SK-N-SH treated with all-trans-retinoic acid at 6 μM for 48 hours (cell line): ENCODE results near the gene DYNLT1.

Experiments used
- ATAC-seq: fragments of 200-7000 bp; cut with Tn5 transposase; 3 replicates; pipeline ENCODE4 v1.9.1; 2020; ENCODE audit warnings: mild to moderate bottlenecking, moderate library complexity
- ARNTL ChIP-seq: fragments of 450-650 bp; formaldehyde crosslinking; IDR thresholded peaks from 2 replicates; pipeline ENCODE4 v1.5.0; 2020; ENCODE audit warnings: low read depth, mild to moderate bottlenecking, moderate library complexity, borderline replicate concordance
- BACH2 ChIP-seq: fragments of 250-450 bp; sonication (Bioruptor Pico); IDR thresholded peaks from 2 replicates; pipeline ENCODE4 v1.9.0; 2021; ENCODE audit warnings: mild to moderate bottlenecking, borderline replicate concordance
- CREB5 ChIP-seq: fragments of 250-450 bp; sonication (Bioruptor Pico); IDR thresholded peaks from 2 replicates; pipeline ENCODE4 v1.5.1; 2020; ENCODE audit warnings: low read depth, mild to moderate bottlenecking, moderate library complexity
- CSDC2 ChIP-seq: fragments of 250-450 bp; sonication (Bioruptor Pico); IDR thresholded peaks from 2 replicates; pipeline ENCODE4 v1.5.0; 2020; ENCODE audit warnings: mild to moderate bottlenecking, moderate library complexity
- CSRNP3 ChIP-seq: fragments of 250-450 bp; sonication (Bioruptor Pico); IDR thresholded peaks from 2 replicates; pipeline ENCODE4 v1.5.1; 2021; ENCODE audit warnings: mild to moderate bottlenecking, moderate library complexity
- ESRRG ChIP-seq: fragments of 250-450 bp; sonication (Bioruptor Pico); IDR thresholded peaks from 2 replicates; pipeline ENCODE4 v1.6.1; 2021; ENCODE audit warnings: mild to moderate bottlenecking
- GLIS3 ChIP-seq: fragments of 250-450 bp; sonication (Bioruptor Pico); IDR thresholded peaks from 2 replicates; pipeline ENCODE4 v1.5.0; 2020; ENCODE audit warnings: mild to moderate bottlenecking, moderate library complexity
- ISL1 ChIP-seq: fragments of 250-450 bp; sonication (Bioruptor Pico); IDR thresholded peaks from 2 replicates; pipeline ENCODE4 v2.1.2; 2022; ENCODE audit warnings: mild to moderate bottlenecking, moderate library complexity
- OSR1 ChIP-seq: fragments of 250-450 bp; sonication (Bioruptor Pico); IDR thresholded peaks from 2 replicates; pipeline ENCODE4 v1.8.0; 2022; ENCODE audit warnings: moderate library complexity, mild to moderate bottlenecking, inconsistent platforms
- PPARA ChIP-seq: fragments of 250-450 bp; sonication (Bioruptor Pico); IDR thresholded peaks from 2 replicates; pipeline ENCODE4 v1.5.0; 2020; ENCODE audit warnings: mild to moderate bottlenecking, borderline replicate concordance
- RARB ChIP-seq: fragments of 250-450 bp; sonication (Bioruptor Pico); IDR thresholded peaks from 2 replicates; pipeline ENCODE4 v1.8.0; 2021; ENCODE audit warnings: mild to moderate bottlenecking, moderate library complexity
- SNAI2 ChIP-seq: fragments of 250-450 bp; sonication (Bioruptor Pico); IDR thresholded peaks from 2 replicates; pipeline ENCODE4 v1.5.0; 2020; ENCODE audit warnings: mild to moderate bottlenecking, moderate library complexity
- TCF4 ChIP-seq: fragments of 250-450 bp; sonication (Bioruptor Pico); IDR thresholded peaks from 2 replicates; pipeline ENCODE4 v1.8.0; 2021; ENCODE audit warnings: mild to moderate bottlenecking, moderate library complexity, borderline replicate concordance
- TOX ChIP-seq: fragments of 250-450 bp; sonication (Bioruptor Pico); IDR thresholded peaks from 2 replicates; pipeline ENCODE4 v1.8.0; 2021; ENCODE audit warnings: mild to moderate bottlenecking, moderate library complexity, borderline replicate concordance
- ZC3H10 ChIP-seq: fragments of 250-450 bp; sonication (Bioruptor Pico); IDR thresholded peaks from 2 replicates; pipeline ENCODE4 v1.5.1; 2021; ENCODE audit warnings: mild to moderate bottlenecking, moderate library complexity
- ZFP3 ChIP-seq: fragments of 250-450 bp; sonication (Bioruptor Pico); IDR thresholded peaks from 2 replicates; pipeline ENCODE4 v1.5.0; 2020; ENCODE audit warnings: mild to moderate bottlenecking, moderate library complexity
- ZFP30 ChIP-seq: fragments of 450-650 bp; formaldehyde crosslinking; IDR thresholded peaks from 2 replicates; pipeline ENCODE4 v1.5.0; 2022; ENCODE audit warnings: mild to moderate bottlenecking, moderate library complexity
- ZNF565 ChIP-seq: fragments of 450-650 bp; formaldehyde crosslinking; conservative IDR thresholded peaks from 2 replicates; pipeline ENCODE4 v1.5.0; 2020; ENCODE audit warnings: low read depth, mild to moderate bottlenecking, moderate library complexity
- ZNF70 ChIP-seq: fragments of 450-650 bp; formaldehyde crosslinking; IDR thresholded peaks from 2 replicates; pipeline ENCODE4 v1.5.0; 2020; ENCODE audit warnings: mild to moderate bottlenecking, moderate library complexity
- ZNF8 ChIP-seq: fragments of 450-650 bp; formaldehyde crosslinking; IDR thresholded peaks from 2 replicates; pipeline ENCODE4 v1.5.0; 2020; ENCODE audit warnings: mild to moderate bottlenecking, moderate library complexity
- TF ChIP-seq, protein P1 (sequence below): fragments of 250-450 bp; sonication (Bioruptor Pico); IDR thresholded peaks from 2 replicates; pipeline ENCODE4 v1.8.0; 2020; ENCODE audit warnings: mild to moderate bottlenecking, moderate library complexity, borderline replicate concordance
- TF ChIP-seq, protein P2 (sequence below): fragments of 250-450 bp; sonication (Bioruptor Pico); IDR thresholded peaks from 2 replicates; pipeline ENCODE4 v1.8.0; 2021; ENCODE audit warnings: low read depth, mild to moderate bottlenecking, moderate library complexity, borderline replicate concordance
- TF ChIP-seq, protein P3 (sequence below): fragments of 250-450 bp; sonication (Bioruptor Pico); IDR thresholded peaks from 2 replicates; pipeline ENCODE4 v1.5.0; 2020; ENCODE audit warnings: mild to moderate bottlenecking, moderate library complexity

DYNLT1 gene

GRCh38 chr6:158642097-158642601 lies 2.4 kb downstream of the DYNLT1 start:
- TF ChIP-seq PPARA (no peak), ZC3H10 (peak; percentile 59; the same call in 1 of the 2 replicates), ZNF70 (CRISPR knock-in tag) (no peak), TCF4 (CRISPR knock-in tag) (peak; percentile 70; the same call in 1 of the 2 replicates), SNAI2 (CRISPR knock-in tag) (no peak), ISL1 (CRISPR knock-in tag) (peak; percentile 83), CREB5 (CRISPR knock-in tag) (no peak), CSDC2 (0 out of 2 replicates have a peak, but pooled peaks have one; percentile 7), BACH2 (no peak), RARB (peak; percentile 47; the same call in 1 of the 2 replicates), ZNF565 (CRISPR knock-in tag) (no peak), CSRNP3 (CRISPR knock-in tag) (no peak), ZFP30 (CRISPR knock-in tag) (no peak), OSR1 (CRISPR knock-in tag) (no peak), ESRRG (CRISPR knock-in tag) (no peak), GLIS3 (no peak), ARNTL (no peak), ZFP3 (CRISPR knock-in tag) (no peak)
- TF ChIP-seq, protein P1, sequence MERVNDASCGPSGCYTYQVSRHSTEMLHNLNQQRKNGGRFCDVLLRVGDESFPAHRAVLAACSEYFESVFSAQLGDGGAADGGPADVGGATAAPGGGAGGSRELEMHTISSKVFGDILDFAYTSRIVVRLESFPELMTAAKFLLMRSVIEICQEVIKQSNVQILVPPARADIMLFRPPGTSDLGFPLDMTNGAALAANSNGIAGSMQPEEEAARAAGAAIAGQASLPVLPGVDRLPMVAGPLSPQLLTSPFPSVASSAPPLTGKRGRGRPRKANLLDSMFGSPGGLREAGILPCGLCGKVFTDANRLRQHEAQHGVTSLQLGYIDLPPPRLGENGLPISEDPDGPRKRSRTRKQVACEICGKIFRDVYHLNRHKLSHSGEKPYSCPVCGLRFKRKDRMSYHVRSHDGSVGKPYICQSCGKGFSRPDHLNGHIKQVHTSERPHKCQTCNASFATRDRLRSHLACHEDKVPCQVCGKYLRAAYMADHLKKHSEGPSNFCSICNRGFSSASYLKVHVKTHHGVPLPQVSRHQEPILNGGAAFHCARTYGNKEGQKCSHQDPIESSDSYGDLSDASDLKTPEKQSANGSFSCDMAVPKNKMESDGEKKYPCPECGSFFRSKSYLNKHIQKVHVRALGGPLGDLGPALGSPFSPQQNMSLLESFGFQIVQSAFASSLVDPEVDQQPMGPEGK (CRISPR knock-in tag), result 0 out of 2 replicates have a peak, but pooled peaks have one; percentile 49
- TF ChIP-seq, protein P2, sequence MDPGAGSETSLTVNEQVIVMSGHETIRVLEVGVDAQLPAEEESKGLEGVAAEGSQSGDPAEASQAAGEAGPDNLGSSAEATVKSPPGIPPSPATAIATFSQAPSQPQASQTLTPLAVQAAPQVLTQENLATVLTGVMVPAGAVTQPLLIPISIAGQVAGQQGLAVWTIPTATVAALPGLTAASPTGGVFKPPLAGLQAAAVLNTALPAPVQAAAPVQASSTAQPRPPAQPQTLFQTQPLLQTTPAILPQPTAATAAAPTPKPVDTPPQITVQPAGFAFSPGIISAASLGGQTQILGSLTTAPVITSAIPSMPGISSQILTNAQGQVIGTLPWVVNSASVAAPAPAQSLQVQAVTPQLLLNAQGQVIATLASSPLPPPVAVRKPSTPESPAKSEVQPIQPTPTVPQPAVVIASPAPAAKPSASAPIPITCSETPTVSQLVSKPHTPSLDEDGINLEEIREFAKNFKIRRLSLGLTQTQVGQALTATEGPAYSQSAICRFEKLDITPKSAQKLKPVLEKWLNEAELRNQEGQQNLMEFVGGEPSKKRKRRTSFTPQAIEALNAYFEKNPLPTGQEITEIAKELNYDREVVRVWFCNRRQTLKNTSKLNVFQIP (CRISPR knock-in tag), result no peak
- TF ChIP-seq, protein P3, sequence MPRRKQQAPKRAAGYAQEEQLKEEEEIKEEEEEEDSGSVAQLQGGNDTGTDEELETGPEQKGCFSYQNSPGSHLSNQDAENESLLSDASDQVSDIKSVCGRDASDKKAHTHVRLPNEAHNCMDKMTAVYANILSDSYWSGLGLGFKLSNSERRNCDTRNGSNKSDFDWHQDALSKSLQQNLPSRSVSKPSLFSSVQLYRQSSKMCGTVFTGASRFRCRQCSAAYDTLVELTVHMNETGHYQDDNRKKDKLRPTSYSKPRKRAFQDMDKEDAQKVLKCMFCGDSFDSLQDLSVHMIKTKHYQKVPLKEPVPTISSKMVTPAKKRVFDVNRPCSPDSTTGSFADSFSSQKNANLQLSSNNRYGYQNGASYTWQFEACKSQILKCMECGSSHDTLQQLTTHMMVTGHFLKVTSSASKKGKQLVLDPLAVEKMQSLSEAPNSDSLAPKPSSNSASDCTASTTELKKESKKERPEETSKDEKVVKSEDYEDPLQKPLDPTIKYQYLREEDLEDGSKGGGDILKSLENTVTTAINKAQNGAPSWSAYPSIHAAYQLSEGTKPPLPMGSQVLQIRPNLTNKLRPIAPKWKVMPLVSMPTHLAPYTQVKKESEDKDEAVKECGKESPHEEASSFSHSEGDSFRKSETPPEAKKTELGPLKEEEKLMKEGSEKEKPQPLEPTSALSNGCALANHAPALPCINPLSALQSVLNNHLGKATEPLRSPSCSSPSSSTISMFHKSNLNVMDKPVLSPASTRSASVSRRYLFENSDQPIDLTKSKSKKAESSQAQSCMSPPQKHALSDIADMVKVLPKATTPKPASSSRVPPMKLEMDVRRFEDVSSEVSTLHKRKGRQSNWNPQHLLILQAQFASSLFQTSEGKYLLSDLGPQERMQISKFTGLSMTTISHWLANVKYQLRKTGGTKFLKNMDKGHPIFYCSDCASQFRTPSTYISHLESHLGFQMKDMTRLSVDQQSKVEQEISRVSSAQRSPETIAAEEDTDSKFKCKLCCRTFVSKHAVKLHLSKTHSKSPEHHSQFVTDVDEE (CRISPR knock-in tag), result no peak
- peak; percentile 68 for ATAC-seq

DNA sequence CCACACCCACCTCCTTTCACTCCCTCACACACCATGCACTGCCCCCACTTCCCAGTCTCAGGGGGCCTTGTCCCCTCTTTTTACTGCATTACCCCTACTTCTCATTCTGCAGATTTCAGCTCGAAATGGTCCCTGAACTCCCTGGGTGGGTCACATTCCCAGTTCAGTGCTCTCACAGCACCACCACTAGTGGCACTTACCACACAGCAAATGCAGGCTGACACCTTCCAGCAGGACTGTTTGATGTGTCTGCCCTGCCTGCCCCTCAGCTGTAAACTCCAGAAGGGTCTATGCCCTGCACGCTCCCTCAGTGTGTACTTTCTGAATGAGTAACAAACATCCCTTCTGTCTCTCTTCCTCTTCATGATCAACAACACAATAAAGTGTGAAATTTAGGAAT lies 4.0 kb downstream of the DYNLT1 start:
- no peak for ATAC-seq
- TF ChIP-seq ZNF8 (CRISPR knock-in tag) (no peak), OSR1 (CRISPR knock-in tag) (no peak), ARNTL (no peak), ZC3H10 (no peak), ISL1 (CRISPR knock-in tag) (no peak), ESRRG (CRISPR knock-in tag) (no peak), GLIS3 (no peak), TOX (CRISPR knock-in tag) (no peak)
- TF ChIP-seq, protein P3 (CRISPR knock-in tag), result no peak
- TF ChIP-seq, protein P1 (CRISPR knock-in tag), result no peak
- TF ChIP-seq, protein P2 (CRISPR knock-in tag), result no peak
